DMS53 (cell line): Measurements from ENCODE around the gene ZNF23.

Experiments used
- DNase-seq: peaks from one replicate; lab custom pipeline; 2025; lab: John Stamatoyannopoulos, UW

The ZNF23 gene

DNA sequence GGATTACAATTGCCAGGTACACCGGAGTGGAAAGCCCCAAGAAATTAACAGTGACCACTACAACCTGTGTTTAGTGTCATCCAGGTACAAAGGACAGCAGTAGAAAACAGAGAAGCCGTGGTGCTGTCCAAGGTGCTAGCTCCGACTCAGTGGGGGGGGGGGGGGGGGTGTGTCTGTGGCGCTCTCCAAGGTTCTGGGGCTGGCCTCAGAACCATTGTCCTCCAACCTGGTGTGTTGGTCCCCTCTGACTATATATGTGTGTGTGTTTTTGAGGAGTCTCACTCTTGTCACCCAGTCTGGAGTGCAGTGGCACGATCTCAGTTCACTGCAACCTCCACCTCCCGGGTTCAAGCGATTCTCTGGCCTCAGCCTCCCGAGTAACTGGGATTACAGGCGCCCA lies 5.8 kb upstream of the ZNF23 start:
- DNase-seq: peak; percentile 6

- DNase-seq: no peak
Observed at GRCh38 chr16:71464231-71464630, 2.2 kb upstream of the ZNF23 start.

GRCh38 chr16:71460941-71461340 lies 1.1 kb downstream of the ZNF23 start:
- no peak for DNase-seq

DNA sequence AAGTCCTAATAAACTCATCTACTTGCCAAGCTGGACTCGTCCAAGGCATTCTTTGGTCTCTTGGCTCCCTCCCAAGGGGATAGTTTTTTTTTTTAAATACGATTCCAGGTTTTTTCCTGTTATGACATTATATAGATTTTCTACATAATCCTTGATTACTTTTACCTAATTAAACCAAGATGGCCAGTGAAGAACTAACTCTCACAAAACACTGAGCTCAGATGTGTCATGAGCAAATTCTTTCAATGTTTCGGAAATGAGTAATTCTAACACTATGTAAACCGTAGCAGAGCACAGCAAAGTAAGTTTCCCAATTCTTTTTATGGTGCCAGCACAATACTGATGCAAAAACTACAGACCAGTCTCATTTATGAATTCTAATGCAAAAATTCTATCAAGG lies 1.8 kb downstream of the ZNF23 start:
- no peak for DNase-seq

DNA sequence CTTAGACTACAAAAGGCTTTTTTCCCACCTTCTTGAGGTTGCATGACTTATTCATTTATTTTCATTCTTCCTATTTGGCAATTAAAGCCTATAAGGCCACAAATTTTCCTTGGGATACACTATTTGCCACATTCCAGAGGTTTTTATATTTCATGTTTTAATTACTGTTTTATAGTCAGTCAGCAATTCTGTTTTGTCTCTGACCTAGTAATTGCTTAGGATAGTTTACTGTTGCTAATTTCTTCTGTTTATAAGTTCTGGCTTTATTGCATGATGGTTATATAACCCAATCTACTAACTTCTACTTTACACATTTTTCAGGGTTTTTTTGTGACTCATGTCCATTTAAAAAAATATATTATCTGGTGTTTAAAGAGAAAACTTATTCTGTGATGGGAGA lies 2.5 kb downstream of the ZNF23 start:
- no peak for DNase-seq

GRCh38 chr16:71456801-71457200 lies 5.2 kb downstream of the ZNF23 start:
- DNase-seq: no peak

GRCh38 chr16:71453036-71453435 lies 9.0 kb downstream of the ZNF23 start:
- no peak for DNase-seq

DNA sequence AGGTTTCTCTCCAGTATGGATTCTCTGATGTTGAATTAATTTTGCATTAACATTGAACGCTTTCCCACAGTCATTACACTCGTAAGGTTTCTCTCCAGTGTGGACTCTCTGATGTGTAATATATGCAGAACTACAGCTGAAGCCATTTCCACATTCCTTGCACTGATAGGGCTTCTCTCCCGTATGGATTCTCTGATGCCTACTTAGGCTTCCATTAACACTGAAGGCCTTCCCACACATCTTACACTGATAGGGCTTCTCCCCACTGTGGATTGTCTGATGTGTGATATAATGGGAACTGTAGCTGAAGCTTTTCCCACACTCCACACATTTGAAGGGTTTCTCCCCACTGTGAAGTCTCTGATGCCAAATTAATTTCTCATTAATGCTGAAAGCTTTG lies 13.0 kb downstream of the ZNF23 start:
- DNase-seq: no peak

- DNase-seq: no peak
Observed at GRCh38 chr16:71448274-71448866, 13.7 kb downstream of the ZNF23 start.

DNA sequence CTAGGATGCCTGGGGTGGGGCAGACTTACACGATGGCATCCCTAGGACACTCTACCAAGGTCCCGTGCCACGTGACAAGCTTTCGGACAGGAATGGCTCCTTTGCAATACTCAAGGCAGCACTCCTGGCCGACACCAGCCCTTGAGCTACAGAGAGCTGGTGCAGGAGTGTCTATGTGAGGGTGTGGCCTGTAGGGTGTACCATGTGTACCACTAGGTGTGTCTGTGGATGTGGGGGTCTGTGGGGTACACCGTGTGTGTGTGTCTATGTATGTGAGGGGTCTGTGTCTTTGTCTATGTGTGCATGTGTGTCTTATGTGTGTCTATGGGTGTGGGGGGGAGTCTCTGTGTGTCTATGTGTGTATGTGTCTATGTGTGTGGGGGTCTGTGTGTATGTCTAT lies 18.3 kb downstream of the ZNF23 start:
- no peak for DNase-seq

DNA sequence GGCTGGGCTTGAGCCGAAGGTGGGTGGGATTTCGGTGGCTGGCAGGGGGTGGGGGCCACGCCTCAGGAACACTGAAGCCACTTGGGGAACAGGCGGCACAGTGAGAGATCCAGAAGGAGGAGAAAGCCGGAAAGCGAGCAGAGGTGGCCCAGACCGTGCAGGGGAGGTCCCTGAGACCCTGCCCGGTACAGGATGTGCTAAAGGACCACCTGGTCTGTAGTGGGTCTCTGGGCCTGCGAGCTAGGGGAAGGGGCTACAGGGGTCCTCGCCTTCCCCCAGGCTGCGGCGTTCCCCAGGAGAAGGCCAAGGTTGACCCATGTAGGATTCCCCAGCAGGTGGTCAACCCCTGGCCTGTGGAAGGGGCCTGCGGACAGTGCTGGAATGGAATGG lies 20.0 kb downstream of the ZNF23 start, which contains the start of gene TLE7:
Gene TLE7 (minus strand): TSS at position 4 of the 390 bp plus-strand sequence. CDS start 8,730 bp downstream, outside the sequence.
- DNase-seq: no peak

DNA sequence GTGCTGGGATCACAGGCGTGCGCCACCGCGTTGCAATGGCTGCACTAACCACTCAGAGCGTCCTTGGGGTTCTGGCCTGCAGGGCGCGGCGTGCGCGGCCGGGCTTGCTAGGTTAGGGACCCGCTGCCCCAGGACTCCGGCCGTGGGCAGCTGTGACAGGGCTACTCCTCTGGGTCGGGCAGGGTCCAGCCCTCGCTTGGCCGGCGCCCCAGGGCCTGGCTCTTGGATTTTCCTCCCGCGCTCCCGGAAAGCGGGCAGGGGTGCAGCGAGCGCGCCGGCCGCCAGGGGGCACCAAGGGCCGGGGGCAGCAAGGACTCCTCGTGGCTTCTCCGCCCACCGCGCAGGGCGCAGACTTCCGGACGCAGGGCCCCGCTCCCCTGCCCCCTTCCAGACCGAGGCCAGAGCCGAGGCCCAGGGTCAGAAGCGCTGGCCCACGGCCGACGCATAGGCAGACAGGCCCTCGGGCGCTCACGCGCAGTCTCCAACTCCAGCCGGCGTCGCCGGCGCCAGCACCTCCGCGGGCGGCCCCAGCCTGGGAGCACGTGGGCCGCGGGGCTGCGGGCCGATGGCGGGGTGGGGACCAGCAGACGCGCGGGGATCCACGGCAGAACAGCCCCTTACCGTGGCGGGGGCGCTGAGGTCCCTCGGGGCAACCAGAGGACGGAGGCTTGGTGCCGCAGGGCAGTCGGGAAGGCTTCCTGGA lies 20.5 kb downstream of the ZNF23 start:
- no peak for DNase-seq

- peak; percentile 52 for DNase-seq
Observed at GRCh38 chr16:71440669-71441347, 21.2 kb downstream of the ZNF23 start.

- no peak for DNase-seq
Observed at GRCh38 chr16:71439523-71439922, 22.5 kb downstream of the ZNF23 start.

DNA sequence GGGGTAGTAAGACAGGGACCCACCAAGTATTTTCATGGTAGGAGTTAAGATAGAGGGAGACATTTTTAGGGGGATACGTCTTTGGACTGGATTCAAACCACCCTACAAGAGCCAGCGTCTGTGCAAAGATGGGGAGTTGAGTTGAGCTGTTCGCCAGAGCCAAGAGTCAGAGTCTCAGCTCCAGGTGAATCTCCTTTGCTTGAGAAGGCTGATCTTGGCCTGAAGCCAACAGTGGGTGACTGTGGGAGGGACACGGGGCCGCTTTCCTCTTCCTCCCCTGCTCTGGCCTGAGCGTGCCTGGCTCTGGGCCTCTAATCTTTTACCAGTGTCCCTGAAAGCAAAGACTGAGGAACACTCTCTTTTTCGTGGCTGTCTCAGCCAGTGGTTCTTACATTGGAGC lies 25.6 kb downstream of the ZNF23 start:
- no peak for DNase-seq

GRCh38 chr16:71432906-71433305 lies 29.1 kb downstream of the ZNF23 start:
- no peak for DNase-seq

GRCh38 chr16:71431991-71432390 lies 30.1 kb downstream of the ZNF23 start:
- no peak for DNase-seq

DNA sequence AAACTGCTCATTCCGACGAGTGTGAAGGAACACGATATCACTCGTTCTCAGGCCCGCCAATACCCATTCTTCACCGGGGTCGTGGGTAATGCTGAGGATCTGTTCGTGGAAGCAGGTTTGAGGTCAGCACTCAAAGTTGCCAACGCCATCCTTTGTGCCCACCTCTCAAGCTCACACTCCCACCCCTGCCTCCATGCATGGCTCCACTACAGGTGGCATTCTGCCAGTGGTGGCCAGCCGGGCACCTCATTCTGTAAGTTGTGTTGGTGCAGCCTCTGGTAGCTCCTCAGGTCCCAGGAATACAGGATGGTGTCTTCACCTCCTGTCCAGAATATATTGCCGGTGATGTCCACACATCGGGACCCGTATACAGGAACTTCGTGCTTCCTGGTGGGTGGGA lies 30.9 kb downstream of the ZNF23 start:
- DNase-seq: no peak

GRCh38 chr16:71430744-71431143 lies 31.3 kb downstream of the ZNF23 start:
- no peak for DNase-seq

DNA sequence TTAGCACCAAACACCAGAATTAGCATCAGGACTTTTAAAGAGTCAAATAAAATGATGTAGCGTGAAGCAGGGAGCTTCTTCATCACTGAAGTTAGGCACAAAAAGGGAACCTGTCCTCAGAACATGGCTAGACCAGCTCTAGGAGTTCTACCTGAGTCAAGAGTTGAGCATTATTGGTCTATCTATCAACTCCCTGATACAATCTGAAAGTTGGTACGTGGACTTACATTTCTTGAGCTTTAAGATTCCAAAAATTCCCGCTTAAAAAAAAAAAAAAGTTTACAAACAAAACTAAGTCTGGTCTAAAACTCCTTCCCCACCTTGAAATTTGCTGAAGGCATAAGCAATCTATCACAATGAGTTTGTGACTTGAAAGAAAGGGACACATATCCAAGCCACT lies 32.5 kb downstream of the ZNF23 start:
- DNase-seq: no peak

DNA sequence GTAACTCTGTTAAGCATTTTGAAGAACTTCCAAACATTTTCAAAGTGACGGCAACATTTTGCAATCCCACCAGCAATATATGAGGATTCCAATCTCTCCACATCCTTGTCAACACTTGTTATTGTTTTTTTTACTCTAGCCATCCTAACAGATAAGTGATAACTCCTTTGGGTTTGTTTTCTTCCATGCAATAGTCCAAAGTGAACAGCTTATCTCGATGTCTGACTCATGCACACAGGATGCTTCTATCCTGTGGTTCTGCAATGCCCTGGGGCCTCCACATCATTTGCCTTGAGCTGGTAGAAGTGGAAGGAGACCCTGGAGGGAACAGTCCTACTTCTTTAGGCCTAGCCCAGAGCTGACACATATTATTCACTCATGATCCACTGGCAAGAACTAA lies 33.2 kb downstream of the ZNF23 start:
- DNase-seq: no peak

DNA sequence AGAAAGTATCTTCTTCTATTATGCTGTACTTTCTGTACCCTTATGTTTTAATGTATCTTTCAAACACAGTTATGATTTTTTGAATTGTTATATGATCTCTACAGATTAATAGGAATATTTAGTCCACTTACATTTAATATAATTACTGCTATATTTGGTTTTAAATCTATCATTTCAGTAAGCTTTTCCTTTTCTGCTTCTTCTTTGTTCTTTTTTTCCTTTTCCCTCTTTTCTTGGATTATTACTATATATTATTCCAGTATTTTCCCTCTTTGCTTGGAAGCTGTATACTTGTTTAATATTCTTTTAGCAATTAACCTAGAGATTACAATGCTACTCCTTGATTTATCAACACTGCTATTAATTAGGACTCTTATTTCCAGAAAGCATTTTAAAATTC lies 33.7 kb downstream of the ZNF23 start:
- DNase-seq: no peak

GRCh38 chr16:71426880-71427615 lies 35.0 kb downstream of the ZNF23 start:
- DNase-seq: no peak
